Gastrocnemius medialis (tissue), 4 donors: ENCODE data around the gene ADGRF4. TPM values are rescaled to one million over a fixed set of nuclear protein-coding genes. Genes with fewer than 3 reads are reported as not detected.
A peak's percentile ranks its signal among the peaks of the same experiment; 100 is the strongest.

Experiments
- ATAC-seq, 2 donors: fragments of 150-250 bp; one replicate each; pipeline ENCODE4 v1.9.1; 2016
- DNase-seq, 2 donors: peaks; one replicate each; pipeline ENCODE4 v3.0.0-alpha.2; 2019
- H3K27ac ChIP-seq, 4 donors: fragments of 200-600 bp; sonication (generic); 1 replicate in 1 of 4; 2 replicates in 3 of 4; pipeline ENCODE4 v1.5.1; 2016 to 2018; ENCODE audit warnings: mild to moderate bottlenecking in 2 of 4, moderate library complexity in 1 of 4
- H3K27me3 ChIP-seq, 3 donors: fragments of 200-600 bp; sonication (generic) in 2 of 3; 1 replicate in 1 of 3; 2 replicates in 2 of 3; pipeline versions ENCODE4 v1.5.1 to v1.6.0; 2016 to 2019; ENCODE audit warnings: mild to moderate bottlenecking in 1 of 3, moderate library complexity in 1 of 3
- H3K36me3 ChIP-seq, 2 donors: fragments of 200-600 bp; sonication (generic) in 1 of 2; one replicate each; pipeline ENCODE4 v1.5.1; 2017 to 2018
- H3K4me1 ChIP-seq, 2 donors: fragments of 200-600 bp; sonication (generic) in 1 of 2; one replicate each; pipeline ENCODE4 v1.5.1; 2016 to 2017; ENCODE audit warnings: mild to moderate bottlenecking in 2 of 2
- H3K4me3 ChIP-seq, 4 donors: fragments of 200-600 bp; sonication (generic) in 3 of 4; 1 replicate in 1 of 4; 2 replicates in 3 of 4; pipeline ENCODE4 v1.5.1; 2016 to 2019; ENCODE audit warnings: mild to moderate bottlenecking in 2 of 4
- H3K9me3 ChIP-seq, 3 donors: fragments of 200-600 bp; sonication (generic) in 2 of 3; 1 replicate in 1 of 3; 2 replicates in 2 of 3; pipeline ENCODE4 v1.5.1; 2016 to 2019
- CTCF ChIP-seq, 5 experiments: fragments of 450-650 bp in 3 of 5; fragments of 200-600 bp in 2 of 5; sonication (generic) in 2 of 5; IDR thresholded peaks in 4 of 5; conservative IDR thresholded peaks in 1 of 5; 1 replicate in 4 of 5; 2 replicates in 1 of 5; pipeline ENCODE4 v1.5.1; 2016 to 2019; ENCODE audit warnings: antibody characterized with exemption in 5 of 5, mild to moderate bottlenecking in 3 of 5, moderate library complexity in 3 of 5
- POLR2A ChIP-seq, 2 donors: fragments of 450-650 bp; IDR thresholded peaks; one replicate each; pipeline ENCODE4 v1.6.1; 2017; ENCODE audit warnings: antibody characterized with exemption in 2 of 2, mild to moderate bottlenecking in 2 of 2, moderate library complexity in 2 of 2
- in situ Hi-C, 4 donors: fragments of 200-750 bp; cut with MboI; loops; one replicate each; pipeline versions ENCODE4 v1.15.0 to v1.8.0; 2017; ENCODE audit warnings: low sequenced_read_pairs in 4 of 4
- intact Hi-C: fragments of 100-400 bp; cut with DNase I; formaldehyde crosslinking; loops from one replicate; pipeline ENCODE4 v1.15.1; 2023; ENCODE audit warnings: low total_unique reads
- total RNA-seq, 4 donors: library from RNA; depleted of rRNA; stranded (reverse); fragments of >200 nt; gene quantifications; one replicate each; pipeline versions ENCODE4 v1.1.0 to v1.2.3, GENCODE V29; 2016

ADGRF4 gene
- total RNA-seq, 4 donors from 2014 or later: 0.07 TPM; not detected in 3

DNA sequence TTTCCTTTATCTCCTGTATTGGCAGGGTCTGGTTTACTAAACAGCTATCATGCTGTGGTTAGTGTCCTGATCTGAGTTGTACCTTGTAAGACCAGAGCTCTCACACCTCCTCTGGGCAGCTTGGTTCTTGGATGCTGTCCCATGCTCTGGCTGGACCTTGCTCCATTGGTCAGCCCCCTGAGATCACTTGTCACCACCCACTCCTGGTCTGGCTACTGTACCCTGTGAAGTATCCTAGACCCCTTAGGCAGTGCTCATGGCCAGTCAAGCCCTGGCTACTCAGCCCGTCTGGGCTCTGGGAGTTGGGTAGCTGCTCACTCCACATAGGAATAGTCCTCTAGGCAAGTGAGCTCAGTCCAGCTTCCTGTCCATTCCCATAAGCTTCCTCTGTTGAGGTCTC is 31.1 kb downstream of the ADGRF4 start:
- Histone ChIP-seq H3K4me1 (no peaks in the 10 kb centered on the region), H3K27me3 (no peaks in the 10 kb centered on the region), H3K27ac (no peak overlapping the region), H3K36me3 (no peaks in the 10 kb centered on the region), H3K4me3 (no peak overlapping the region), H3K9me3 (no peaks in the 10 kb centered on the region)
- no peak for DNase-seq
- TF ChIP-seq POLR2A (IDR thresholded peaks at IDR 0.05): no peak
- no peak for TF ChIP-seq CTCF (IDR thresholded peaks at IDR 0.05 in 4 of 5, conservative IDR thresholded peaks at IDR 0.05 in 1 of 5)
- intact Hi-C loops (no loop called here), in situ Hi-C loops (no loop called here)
- no peak for ATAC-seq

GRCh38 chr6:47733879-47734558 is 35.6 kb downstream of the ADGRF4 start:
- TF ChIP-seq CTCF (IDR thresholded peaks at IDR 0.05 in 4 of 5, conservative IDR thresholded peaks at IDR 0.05 in 1 of 5) (peak; percentile 20 to 50 (median 40)), POLR2A (IDR thresholded peaks at IDR 0.05) (no peak)
- Histone ChIP-seq H3K4me3 (no peak overlapping the region), H3K4me1 (peaks cover 0 to 5% of the 10 kb centered on the region in 2 donors), H3K36me3 (no peaks in the 10 kb centered on the region), H3K27me3 (no peaks in the 10 kb centered on the region), H3K9me3 (no peaks in the 10 kb centered on the region), H3K27ac (no peak overlapping the region)
- no peak for ATAC-seq
- intact Hi-C loops (loop anchor here (2.0 kb wide), 1 partner anchor 103 kb away; no protein-coding TSS in a partner anchor), in situ Hi-C loops (no loop called here)
- DNase-seq: no peak

DNA sequence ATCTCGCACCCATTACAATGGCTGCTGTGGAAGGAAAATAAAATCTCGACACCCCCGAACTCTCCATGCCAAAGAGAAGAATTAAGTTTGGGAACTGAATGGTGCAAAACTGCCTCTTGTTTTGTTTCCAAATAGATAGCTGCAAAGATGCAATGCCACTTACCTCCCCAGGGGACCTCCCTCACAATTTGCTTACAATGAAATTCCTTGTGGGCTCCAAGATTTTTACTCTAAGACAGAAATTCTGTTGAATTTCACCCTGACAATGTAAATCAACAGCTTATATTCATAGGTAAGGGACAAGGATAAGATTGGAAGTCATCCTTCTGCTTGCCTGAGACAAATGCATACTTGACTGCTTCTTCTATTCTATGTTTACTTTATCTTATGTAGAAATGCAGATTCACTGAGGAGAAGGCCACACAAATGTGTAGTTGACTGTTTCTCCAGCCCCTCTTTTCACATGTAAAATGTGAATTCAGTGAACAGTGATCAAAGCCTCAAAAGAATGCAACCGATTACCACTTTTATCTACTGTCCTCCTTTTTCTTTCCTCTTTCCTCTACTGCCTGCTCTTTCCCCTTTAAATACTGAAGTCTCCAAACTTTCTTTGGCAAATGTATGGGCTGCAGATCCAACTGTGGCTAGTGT is 36.6 kb downstream of the ADGRF4 start:
- Histone ChIP-seq H3K4me3 (no peak overlapping the region), H3K9me3 (no peaks in the 10 kb centered on the region), H3K4me1 (peaks cover 0 to 5% of the 10 kb centered on the region in 2 donors), H3K27ac (no peak overlapping the region), H3K27me3 (no peaks in the 10 kb centered on the region), H3K36me3 (no peaks in the 10 kb centered on the region)
- in situ Hi-C loops (loop anchor here in 1 of 4 donors (5.0 kb wide), 1 partner anchor 103 kb away; no protein-coding TSS in a partner anchor), intact Hi-C loops (loop anchor here (2.0 kb wide), 1 partner anchor 104 kb away; no protein-coding TSS in a partner anchor)
- TF ChIP-seq CTCF (IDR thresholded peaks at IDR 0.05 in 4 of 5, conservative IDR thresholded peaks at IDR 0.05 in 1 of 5): no peak
- no peak for TF ChIP-seq POLR2A (IDR thresholded peaks at IDR 0.05)
- DNase-seq (no peak), ATAC-seq (no peak)

DNA sequence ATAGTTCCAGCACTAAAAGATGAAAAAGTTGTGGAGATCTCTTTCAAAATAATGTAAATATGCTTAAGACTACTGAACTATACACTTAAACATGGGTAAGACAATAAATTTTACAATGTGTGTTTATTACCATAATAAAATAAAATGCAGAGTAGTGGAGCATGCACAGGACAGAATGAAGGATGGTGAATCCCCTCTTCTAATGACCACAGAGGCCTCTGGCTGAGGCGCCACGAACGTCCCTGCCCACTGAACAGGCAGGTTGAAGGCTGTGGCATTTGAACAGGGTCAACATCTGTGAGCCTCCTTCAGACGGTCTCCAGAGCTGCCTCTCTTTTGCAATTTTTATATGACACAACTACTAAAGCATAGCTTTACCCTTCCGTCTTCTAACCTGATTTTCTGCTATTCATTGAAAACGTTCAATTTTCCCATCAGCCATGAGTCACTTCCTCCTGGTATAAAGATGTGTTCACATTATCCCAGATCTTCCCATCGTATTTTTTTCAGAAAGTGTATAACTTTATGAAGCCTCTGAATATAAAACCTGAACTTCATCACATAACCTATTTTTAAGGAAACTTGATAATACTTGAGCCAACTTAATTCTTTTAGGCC is 37.8 kb downstream of the ADGRF4 start:
- TF ChIP-seq POLR2A (IDR thresholded peaks at IDR 0.05): no peak
- TF ChIP-seq CTCF (IDR thresholded peaks at IDR 0.05 in 4 of 5, conservative IDR thresholded peaks at IDR 0.05 in 1 of 5): no peak
- intact Hi-C loops: no loop called here
- in situ Hi-C loops: loop anchor here in 1 of 4 donors (5.0 kb wide), 1 partner anchor 104 kb away; no protein-coding TSS in a partner anchor

More for the DNA sequence above, 37.8 kb downstream of the ADGRF4 start:
- DNase-seq (no peak), ATAC-seq (no peak)
- Histone ChIP-seq H3K27ac (no peak overlapping the region), H3K36me3 (no peaks in the 10 kb centered on the region), H3K4me1 (peaks cover 3 to 5% of the 10 kb centered on the region in 2 donors), H3K27me3 (no peaks in the 10 kb centered on the region), H3K4me3 (no peak overlapping the region), H3K9me3 (no peaks in the 10 kb centered on the region)
